Measurements from ENCODE around the gene PAQR3.

DNA sequence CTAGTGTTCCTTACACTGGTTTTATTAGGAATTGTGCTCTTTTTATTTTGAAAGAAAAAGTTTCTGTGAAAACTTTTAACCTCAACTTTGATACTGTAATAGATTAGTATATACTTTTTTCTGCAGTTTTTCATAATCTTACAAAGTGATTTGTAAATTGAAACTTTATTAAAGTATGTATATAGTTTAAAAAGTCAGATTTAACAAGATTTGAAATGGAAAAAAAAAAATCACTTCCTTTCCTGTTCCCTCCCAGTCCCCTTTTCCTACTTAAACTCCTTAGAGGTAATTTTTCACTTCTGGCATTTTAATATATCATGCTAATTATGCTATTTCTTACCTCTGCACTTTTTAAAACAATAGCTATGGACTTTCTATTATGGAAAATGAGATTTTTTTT lies 49.3 kb downstream of the PAQR3 start:
- TF ChIP-seq, protein P1, sequence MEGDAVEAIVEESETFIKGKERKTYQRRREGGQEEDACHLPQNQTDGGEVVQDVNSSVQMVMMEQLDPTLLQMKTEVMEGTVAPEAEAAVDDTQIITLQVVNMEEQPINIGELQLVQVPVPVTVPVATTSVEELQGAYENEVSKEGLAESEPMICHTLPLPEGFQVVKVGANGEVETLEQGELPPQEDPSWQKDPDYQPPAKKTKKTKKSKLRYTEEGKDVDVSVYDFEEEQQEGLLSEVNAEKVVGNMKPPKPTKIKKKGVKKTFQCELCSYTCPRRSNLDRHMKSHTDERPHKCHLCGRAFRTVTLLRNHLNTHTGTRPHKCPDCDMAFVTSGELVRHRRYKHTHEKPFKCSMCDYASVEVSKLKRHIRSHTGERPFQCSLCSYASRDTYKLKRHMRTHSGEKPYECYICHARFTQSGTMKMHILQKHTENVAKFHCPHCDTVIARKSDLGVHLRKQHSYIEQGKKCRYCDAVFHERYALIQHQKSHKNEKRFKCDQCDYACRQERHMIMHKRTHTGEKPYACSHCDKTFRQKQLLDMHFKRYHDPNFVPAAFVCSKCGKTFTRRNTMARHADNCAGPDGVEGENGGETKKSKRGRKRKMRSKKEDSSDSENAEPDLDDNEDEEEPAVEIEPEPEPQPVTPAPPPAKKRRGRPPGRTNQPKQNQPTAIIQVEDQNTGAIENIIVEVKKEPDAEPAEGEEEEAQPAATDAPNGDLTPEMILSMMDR (IDR thresholded peaks at IDR 0.05), result no peak
- TF ChIP-seq POLR2A (IDR thresholded peaks at IDR 0.05; ENCODE audit: low read depth) (no peak), EP300 (IDR thresholded peaks at IDR 0.05) (no peak)
